SK-N-SH (cell line): ENCODE measurements around the gene RFX2. TPM values are rescaled to one million over a fixed set of nuclear protein-coding genes. Genes with fewer than 3 reads are reported as not detected.
"Not testable (repeated sequence)": the region's sequence is repeated elsewhere in the genome, so short reads cannot be mapped to it uniquely, and the experiment has no call there.

Experiments
- CTCF ChIA-PET: fragments of 300-600, 350-600 bp; formaldehyde crosslinking; extraction: SDS; loops from one replicate; lab custom pipeline; 2021; lab: Yijun Ruan, JAX
- POLR2A ChIA-PET: fragments of 350-600 bp; sonication (Branson Sonifier 250); formaldehyde crosslinking; extraction: SDS; loops from one replicate; lab custom pipeline; 2020; ENCODE audit warnings: antibody characterized with exemption, inconsistent platforms; lab: Yijun Ruan, JAX
- DNase-seq: peaks from one replicate; pipeline ENCODE4 v3.0.0; 2012
- H2AFZ ChIP-seq: fragments of 200-600 bp; sonication (generic); 2 replicates; pipeline ENCODE4 v1.8.1; 2016; ENCODE audit warnings: antibody characterized with exemption, mild to moderate bottlenecking, low read depth
- H3F3A ChIP-seq: fragments of 200-600 bp; sonication (generic); replicated peaks from 2 replicates; pipeline ENCODE3; 2016; ENCODE audit warnings: antibody characterized with exemption, mild to moderate bottlenecking; ENCODE audit not compliant: insufficient read depth
- H3K27ac ChIP-seq, 2 experiments: fragments of 200-500 bp in 1 of 2; fragments of 200-600 bp in 1 of 2; sonication (Bioruptor generic) in 1 of 2; sonication (generic), shearing (Covaris generic) in 1 of 2; 2 replicates each; pipeline versions ENCODE4 v1.5.1 to v1.6.1; 2014 to 2016; ENCODE audit warnings: low read depth in 2 of 2, inconsistent platforms in 1 of 2, low read length in 1 of 2, mild to moderate bottlenecking in 1 of 2, mixed read lengths in 1 of 2
- H3K27me3 ChIP-seq: fragments of 200-600 bp; sonication (generic), shearing (Covaris generic); 2 replicates; pipeline ENCODE4 v1.6.1; 2016; ENCODE audit warnings: mixed run types; ENCODE audit not compliant: insufficient read depth
- H3K36me3 ChIP-seq, 2 experiments: fragments of 200-500 bp in 1 of 2; fragments of 200-600 bp in 1 of 2; sonication (Bioruptor generic) in 1 of 2; sonication (generic) in 1 of 2; replicated peaks in 1 of 2; 2 replicates each; pipeline versions ENCODE3 to v1.5.1; 2014 to 2016; ENCODE audit warnings: low read length in 1 of 2, mild to moderate bottlenecking in 1 of 2; ENCODE audit not compliant: insufficient read depth in 2 of 2, control insufficient read depth in 1 of 2
- H3K4me1 ChIP-seq, 2 experiments: fragments of 200-500 bp in 1 of 2; fragments of 200-600 bp in 1 of 2; sonication (Bioruptor generic) in 1 of 2; sonication (generic), shearing (Covaris generic) in 1 of 2; 2 replicates each; pipeline versions ENCODE4 v1.5.1 to v1.6.1; 2014 to 2016; ENCODE audit warnings: low read depth in 1 of 2, low read length in 1 of 2, mixed run types in 1 of 2; ENCODE audit not compliant: insufficient read depth in 2 of 2, control insufficient read depth in 1 of 2
- H3K4me2 ChIP-seq: fragments of 200-600 bp; sonication (generic), shearing (Covaris generic); 2 replicates; pipeline ENCODE4 v1.6.1; 2017; ENCODE audit warnings: mixed run types
- H3K4me3 ChIP-seq, 2 experiments: fragments of 200-500 bp in 1 of 2; fragments of 200-600 bp in 1 of 2; sonication (Bioruptor generic) in 1 of 2; sonication (generic), shearing (Covaris generic) in 1 of 2; 2 replicates each; pipeline versions ENCODE4 v1.5.1 to v1.8.1; 2014 to 2016; ENCODE audit warnings: low read depth in 2 of 2, inconsistent platforms in 1 of 2, low read length in 1 of 2, mild to moderate bottlenecking in 1 of 2, mixed read lengths in 1 of 2, moderate library complexity in 1 of 2
- H3K79me2 ChIP-seq: fragments of 200-600 bp; sonication (generic); 2 replicates; pipeline ENCODE4 v1.8.1; 2017; ENCODE audit warnings: mild to moderate bottlenecking; ENCODE audit not compliant: insufficient read depth
- H3K9ac ChIP-seq: fragments of 200-600 bp; sonication (generic); 2 replicates; pipeline ENCODE4 v1.6.1; 2017; ENCODE audit warnings: mixed run types
- H3K9me2 ChIP-seq: fragments of 200-600 bp; sonication (generic); 2 replicates; pipeline ENCODE4 v1.6.1; 2017; ENCODE audit warnings: mixed run types
- H3K9me3 ChIP-seq: fragments of 200-600 bp; sonication (generic); 2 replicates; pipeline ENCODE4 v1.6.1; 2017; ENCODE audit warnings: mixed run types, mild to moderate bottlenecking, moderate library complexity
- H4K20me1 ChIP-seq: fragments of 200-600 bp; sonication (generic); 2 replicates; pipeline ENCODE4 v1.6.1; 2017; ENCODE audit warnings: mild to moderate bottlenecking, mixed run types; ENCODE audit not compliant: insufficient read depth
- ELF1 ChIP-seq: IDR thresholded peaks from 2 replicates; pipeline ENCODE4 v1.4.0; 2012
- FOXM1 ChIP-seq: IDR thresholded peaks from 2 replicates; pipeline ENCODE4 v1.4.0; 2012; ENCODE audit warnings: low read depth, mild to moderate bottlenecking
- POLR2AphosphoS5 ChIP-seq: IDR thresholded peaks from 2 replicates; pipeline ENCODE4 v1.6.1; 2012; ENCODE audit warnings: low read depth, low read length
- RFX5 ChIP-seq: IDR thresholded peaks from 2 replicates; pipeline ENCODE4 v1.6.1; 2012; ENCODE audit warnings: mild to moderate bottlenecking, improper control_type of control experiment, low read length
- TCF12 ChIP-seq: IDR thresholded peaks from 2 replicates; pipeline ENCODE4 v1.4.0; 2012
- WGBS: methylation state at CpG from one replicate; pipeline ENCODE4 v1.1.6; 2017; ENCODE audit warnings: low lambda C conversion rate; 5-methylcytosine and 5-hydroxymethylcytosine counted together
- polyA plus RNA-seq, 3 experiments: library from polyadenylated mRNA; depleted of rRNA; stranded (reverse); fragments of >200 nt; gene quantifications; 2 replicates each; pipeline ENCODE4 v1.2.3, GENCODE V29; 2012
- TF ChIP-seq, protein P1 (sequence below): IDR thresholded peaks from 2 replicates; pipeline ENCODE4; 2012
- TF ChIP-seq, protein P2 (sequence below): IDR thresholded peaks from 2 replicates; pipeline ENCODE4 v1.6.1; 2012; ENCODE audit warnings: mild to moderate bottlenecking, low read depth, low read length, moderate library complexity

The RFX2 gene
- polyA plus RNA-seq, 1 of the 3 experiments (the other 2 are of a cell fraction), result 12.6 TPM

- no peaks in the 10 kb centered on the region for H3K27me3 ChIP-seq
- H2AFZ ChIP-seq, result no peak overlapping the region
- TF ChIP-seq FOXM1 (no peak), TCF12 (no peak), ELF1 (no peak), RFX5 (no peak), POLR2AphosphoS5 (no peak)
- TF ChIP-seq, protein P1, sequence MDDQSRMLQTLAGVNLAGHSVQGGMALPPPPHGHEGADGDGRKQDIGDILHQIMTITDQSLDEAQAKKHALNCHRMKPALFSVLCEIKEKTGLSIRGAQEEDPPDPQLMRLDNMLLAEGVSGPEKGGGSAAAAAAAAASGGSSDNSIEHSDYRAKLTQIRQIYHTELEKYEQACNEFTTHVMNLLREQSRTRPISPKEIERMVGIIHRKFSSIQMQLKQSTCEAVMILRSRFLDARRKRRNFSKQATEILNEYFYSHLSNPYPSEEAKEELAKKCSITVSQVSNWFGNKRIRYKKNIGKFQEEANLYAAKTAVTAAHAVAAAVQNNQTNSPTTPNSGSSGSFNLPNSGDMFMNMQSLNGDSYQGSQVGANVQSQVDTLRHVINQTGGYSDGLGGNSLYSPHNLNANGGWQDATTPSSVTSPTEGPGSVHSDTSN, result no peak
- TF ChIP-seq, protein P2, sequence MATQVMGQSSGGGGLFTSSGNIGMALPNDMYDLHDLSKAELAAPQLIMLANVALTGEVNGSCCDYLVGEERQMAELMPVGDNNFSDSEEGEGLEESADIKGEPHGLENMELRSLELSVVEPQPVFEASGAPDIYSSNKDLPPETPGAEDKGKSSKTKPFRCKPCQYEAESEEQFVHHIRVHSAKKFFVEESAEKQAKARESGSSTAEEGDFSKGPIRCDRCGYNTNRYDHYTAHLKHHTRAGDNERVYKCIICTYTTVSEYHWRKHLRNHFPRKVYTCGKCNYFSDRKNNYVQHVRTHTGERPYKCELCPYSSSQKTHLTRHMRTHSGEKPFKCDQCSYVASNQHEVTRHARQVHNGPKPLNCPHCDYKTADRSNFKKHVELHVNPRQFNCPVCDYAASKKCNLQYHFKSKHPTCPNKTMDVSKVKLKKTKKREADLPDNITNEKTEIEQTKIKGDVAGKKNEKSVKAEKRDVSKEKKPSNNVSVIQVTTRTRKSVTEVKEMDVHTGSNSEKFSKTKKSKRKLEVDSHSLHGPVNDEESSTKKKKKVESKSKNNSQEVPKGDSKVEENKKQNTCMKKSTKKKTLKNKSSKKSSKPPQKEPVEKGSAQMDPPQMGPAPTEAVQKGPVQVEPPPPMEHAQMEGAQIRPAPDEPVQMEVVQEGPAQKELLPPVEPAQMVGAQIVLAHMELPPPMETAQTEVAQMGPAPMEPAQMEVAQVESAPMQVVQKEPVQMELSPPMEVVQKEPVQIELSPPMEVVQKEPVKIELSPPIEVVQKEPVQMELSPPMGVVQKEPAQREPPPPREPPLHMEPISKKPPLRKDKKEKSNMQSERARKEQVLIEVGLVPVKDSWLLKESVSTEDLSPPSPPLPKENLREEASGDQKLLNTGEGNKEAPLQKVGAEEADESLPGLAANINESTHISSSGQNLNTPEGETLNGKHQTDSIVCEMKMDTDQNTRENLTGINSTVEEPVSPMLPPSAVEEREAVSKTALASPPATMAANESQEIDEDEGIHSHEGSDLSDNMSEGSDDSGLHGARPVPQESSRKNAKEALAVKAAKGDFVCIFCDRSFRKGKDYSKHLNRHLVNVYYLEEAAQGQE, result no peak
- POLR2A ChIA-PET, result no interaction called here
- no peak for DNase-seq
- no peak overlapping the region for H3K4me3 ChIP-seq
- H4K20me1 ChIP-seq, result peaks cover 96% of the 10 kb centered on the region
- no peaks in the 10 kb centered on the region for H3K9me2 ChIP-seq
- H3K9ac ChIP-seq, result no peak overlapping the region
- H3K79me2 ChIP-seq, result peaks cover 99% of the 10 kb centered on the region
- H3K4me2 ChIP-seq, result no peak overlapping the region
- H3K36me3 ChIP-seq, result peaks cover 0 to 14% of the 10 kb centered on the region in 2 experiments
- WGBS, result 91% methylated on average over 28 of the region's 29 CpGs
- peaks cover 0 to 57% of the 10 kb centered on the region in 2 experiments; a peak in 2 of 4 replicates for H3K4me1 ChIP-seq
- CTCF ChIA-PET, result interaction anchor here (1.3 kb wide), 1 partner anchor 60 kb away, joined by 3 read pairs; no protein-coding TSS in a partner anchor
- no peaks in the 10 kb centered on the region for H3K9me3 ChIP-seq
- no peaks in the 10 kb centered on the region for H3F3A ChIP-seq
- peak overlapping the region in 1 of 2 experiments; percentile 56; a peak in 1 of 4 replicates for H3K27ac ChIP-seq
Observed at GRCh38 chr19:5961969-5962945, 148.0 kb downstream of the RFX2 start.

DNA sequence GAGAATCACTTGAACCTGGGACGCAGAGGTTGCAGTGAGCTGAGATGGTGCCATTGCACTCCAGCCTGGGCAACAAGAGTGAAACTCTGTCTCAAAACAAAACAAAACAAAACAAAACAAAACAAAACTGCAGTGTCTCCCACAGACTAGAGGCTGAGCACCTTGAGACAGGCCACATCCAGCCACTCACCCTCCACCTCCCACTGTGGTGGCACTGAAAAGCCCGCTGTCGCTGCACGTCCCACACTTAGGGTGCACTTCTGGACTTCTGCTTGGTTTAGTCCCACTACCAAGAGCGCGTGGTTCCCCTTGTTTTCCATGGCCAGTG lies 148.7 kb downstream of the RFX2 start:
- H3K27me3 ChIP-seq, DNase-seq, H3K9me3 ChIP-seq, H3K9ac ChIP-seq, H3K4me2 ChIP-seq, H2AFZ ChIP-seq, H3F3A ChIP-seq, POLR2A ChIA-PET, H3K9me2 ChIP-seq, H3K4me3 ChIP-seq, H3K36me3 ChIP-seq: not testable (repeated sequence)
- CTCF ChIA-PET, result interaction anchor here (1.3 kb wide), 1 partner anchor 60 kb away, joined by 3 read pairs; no protein-coding TSS in a partner anchor
- Histone ChIP-seq H4K20me1 (peaks cover 96% of the 10 kb centered on the region), H3K4me1 (peaks cover 0 to 64% of the 10 kb centered on the region in 2 experiments; a peak in 2 of 4 replicates), H3K27ac (peak overlapping the region in 1 of 2 experiments; percentile 56; a peak in 1 of 4 replicates), H3K79me2 (peaks cover 99% of the 10 kb centered on the region)
- WGBS, result 92% methylated on average over 6 of the region's 6 CpGs
